Testis (tissue), 3 donors: ENCODE data around the gene PTPN13. TPM values are rescaled to one million over a fixed set of nuclear protein-coding genes. Genes with fewer than 3 reads are reported as not detected.

Experiments used
- DNase-seq: peaks from one replicate; pipeline ENCODE4 v3.0.0-alpha.2; 2019
- H3K27ac ChIP-seq, 2 donors: fragments of 200-600 bp; sonication (generic); one replicate each; pipeline ENCODE4 v1.5.1; 2019
- H3K27me3 ChIP-seq: fragments of 200-600 bp; sonication (generic); one replicate; pipeline ENCODE4 v1.5.1; 2019
- H3K36me3 ChIP-seq: fragments of 200-600 bp; sonication (generic); one replicate; pipeline ENCODE4 v1.5.1; 2017; ENCODE audit warnings: low read depth; ENCODE audit errors: missing control alignments
- H3K4me1 ChIP-seq: fragments of 200-600 bp; sonication (generic); one replicate; pipeline ENCODE4 v1.5.1; 2019
- H3K4me3 ChIP-seq, 2 donors: fragments of 200-600 bp; sonication (generic); one replicate each; pipeline ENCODE4 v1.5.1; 2017 to 2019
- H3K9me3 ChIP-seq: fragments of 200-600 bp; sonication (generic); one replicate; pipeline ENCODE4 v1.5.1; 2017
- CTCF ChIP-seq, 3 experiments: fragments of 450-650 bp in 2 of 3; fragments of 200-600 bp in 1 of 3; sonication (generic) in 1 of 3; IDR thresholded peaks; one replicate each; pipeline ENCODE4 v1.5.1; 2016 to 2019; ENCODE audit warnings: antibody characterized with exemption in 3 of 3, mild to moderate bottlenecking in 2 of 3, moderate library complexity in 1 of 3
- POLR2A ChIP-seq: fragments of 450-650 bp; IDR thresholded peaks from one replicate; pipeline ENCODE4 v1.6.1; 2017; ENCODE audit warnings: antibody characterized with exemption, mild to moderate bottlenecking, moderate library complexity
- WGBS, 2 donors: methylation state at CpG; one replicate each; pipeline ENCODE4 v1.1.5; 2018; 5-methylcytosine and 5-hydroxymethylcytosine counted together
- intact Hi-C: fragments of 100-400 bp; cut with DNase I; formaldehyde crosslinking; loops from one replicate; pipeline ENCODE4 v1.15.1; 2023; ENCODE audit warnings: low total_unique reads
- polyA plus RNA-seq: library from polyadenylated mRNA; stranded (reverse); fragments of 350-450 nt; fragmentation: Illumina TruSeq; extraction: RNeasy Lipid Tissue Mini Kit (QIAGEN cat#74804); gene quantifications from one replicate; pipeline ENCODE4 v1.2.3, GENCODE V29; 2014; ENCODE audit warnings: low read depth, low replicate concordance; ENCODE audit not compliant: insufficient read depth
- total RNA-seq, 2 donors: library from RNA; depleted of rRNA; stranded (reverse); fragments of >200 nt; gene quantifications; one replicate each; pipeline ENCODE4 v1.2.3, GENCODE V29; 2016

Gene PTPN13
- total and polyA plus RNA-seq, 3 donors from 2014 or later = 30.1 to 62.0 (median 48.9) TPM

GRCh38 chr4:86853209-86853608, 259.1 kb downstream of the PTPN13 start:
- Histone ChIP-seq H3K9me3 (no peaks in the 10 kb centered on the region), H3K4me1 (no peaks in the 10 kb centered on the region), H3K27me3 (no peaks in the 10 kb centered on the region), H3K27ac (no peak overlapping the region), H3K4me3 (no peak overlapping the region), H3K36me3 (no peaks in the 10 kb centered on the region)
- no peak for DNase-seq
- 73 to 85% methylated on average over 5 of the region's 5 CpGs for WGBS, 2 donors
- TF ChIP-seq CTCF (IDR thresholded peaks at IDR 0.05) = no peak
- TF ChIP-seq POLR2A = no peak
- intact Hi-C loops = no loop called here

GRCh38 chr4:86855572-86855971, 261.5 kb downstream of the PTPN13 start:
- Histone ChIP-seq H3K27me3 (no peaks in the 10 kb centered on the region), H3K4me1 (no peaks in the 10 kb centered on the region), H3K4me3 (no peak overlapping the region), H3K27ac (no peak overlapping the region), H3K36me3 (no peaks in the 10 kb centered on the region), H3K9me3 (no peaks in the 10 kb centered on the region)
- DNase-seq = no peak
- intact Hi-C loops = no loop called here
- no peak for TF ChIP-seq CTCF (IDR thresholded peaks at IDR 0.05)
- 71 to 73% methylated on average over 2 of the region's 2 CpGs for whole genome bisulfite sequencing, 2 donors

GRCh38 chr4:86856896-86857295, 262.8 kb downstream of the PTPN13 start:
- H3K27me3 ChIP-seq = no peaks in the 10 kb centered on the region
- WGBS, 2 donors = 65 to 91% methylated on average over 1 of the region's 1 CpG
- no peak for DNase-seq
- intact Hi-C loops = no loop called here
- no peaks in the 10 kb centered on the region for H3K9me3 ChIP-seq
- TF ChIP-seq POLR2A (no peak), CTCF (IDR thresholded peaks at IDR 0.05) (no peak)
- H3K36me3 ChIP-seq = no peaks in the 10 kb centered on the region
- no peak overlapping the region for H3K27ac ChIP-seq
- no peak overlapping the region for H3K4me3 ChIP-seq
- H3K4me1 ChIP-seq = no peaks in the 10 kb centered on the region

GRCh38 chr4:86857341-86858052, 263.4 kb downstream of the PTPN13 start:
- Histone ChIP-seq H3K9me3 (no peaks in the 10 kb centered on the region), H3K4me3 (no peak overlapping the region), H3K36me3 (no peaks in the 10 kb centered on the region), H3K4me1 (no peaks in the 10 kb centered on the region), H3K27ac (no peak overlapping the region), H3K27me3 (no peaks in the 10 kb centered on the region)
- intact Hi-C loops = no loop called here
- no peak for DNase-seq
- TF ChIP-seq CTCF (IDR thresholded peaks at IDR 0.05) (no peak), POLR2A (no peak)
- WGBS, 2 donors = 79 to 85% methylated on average over 8 of the region's 8 CpGs

Other genes starting within 250 kb of the PTPN13 start
- 10 to 100 TPM; 61.1 to 64.6 TPM for gene MAPK10, start 234.3 kb upstream of the PTPN13 start, total RNA-seq
- 56.1 TPM for gene MAPK10, start 234.3 kb upstream of the PTPN13 start, polyA plus RNA-seq